Gastroesophageal sphincter (tissue), 4 donors: ENCODE results near the gene C17orf107. TPM values are rescaled to one million over a fixed set of nuclear protein-coding genes. Genes with fewer than 3 reads are reported as not detected.

Source experiments
- ATAC-seq: fragments of 150-250 bp; one replicate; pipeline ENCODE4 v1.9.1; 2016; ENCODE audit warnings: mild to moderate bottlenecking, moderate library complexity
- H3K27ac ChIP-seq, 4 donors: fragments of 200-600 bp; sonication (generic) in 3 of 4; 1 replicate in 3 of 4; 2 replicates in 1 of 4; pipeline ENCODE4 v1.5.1; 2016 to 2019
- H3K27me3 ChIP-seq: fragments of 200-600 bp; sonication (generic); one replicate; pipeline ENCODE4 v1.5.1; 2019
- H3K36me3 ChIP-seq, 2 donors: fragments of 200-600 bp; sonication (generic); one replicate each; pipeline ENCODE4 v1.5.1; 2019; ENCODE audit warnings: control low read depth in 1 of 2
- H3K4me1 ChIP-seq, 3 donors: fragments of 200-600 bp; sonication (generic); 1 replicate in 2 of 3; 2 replicates in 1 of 3; pipeline ENCODE4 v1.5.1; 2016 to 2019; ENCODE audit warnings: control low read depth in 2 of 3
- H3K4me3 ChIP-seq, 2 donors: fragments of 200-600 bp; sonication (generic); one replicate each; pipeline ENCODE4 v1.5.1; 2019; ENCODE audit warnings: mild to moderate bottlenecking in 1 of 2, moderate library complexity in 1 of 2
- H3K9me3 ChIP-seq, 3 donors: fragments of 200-600 bp; sonication (generic); one replicate each; pipeline ENCODE4 v1.5.1; 2017 to 2019; ENCODE audit warnings: control low read depth in 2 of 3
- EP300 ChIP-seq: sonication (generic); formaldehyde crosslinking; IDR thresholded peaks from one replicate; pipeline ENCODE4 v1.6.1; 2017; ENCODE audit warnings: antibody characterized with exemption, mild to moderate bottlenecking
- POLR2A ChIP-seq, 2 donors: fragments of 450-650 bp; IDR thresholded peaks; one replicate each; pipeline ENCODE4 v1.6.1; 2017; ENCODE audit warnings: antibody characterized with exemption in 2 of 2, mild to moderate bottlenecking in 2 of 2, moderate library complexity in 1 of 2
- POLR2AphosphoS5 ChIP-seq: sonication (generic); formaldehyde crosslinking; IDR thresholded peaks from one replicate; pipeline ENCODE4 v1.6.1; 2017; ENCODE audit warnings: antibody characterized with exemption
- WGBS, 2 donors: methylation state at CpG; one replicate each; pipeline ENCODE4 v1.1.5; 2018; ENCODE audit warnings: low coverage in 1 of 2; 5-methylcytosine and 5-hydroxymethylcytosine counted together
- total RNA-seq, 4 donors: library from RNA; depleted of rRNA; stranded (reverse); fragments of >200 nt; gene quantifications; one replicate each; pipeline ENCODE4 v1.1.0, GENCODE V29; 2016
- TF ChIP-seq, protein P1 (sequence below), 4 experiments: fragments of 200-600 bp in 2 of 4; fragments of 450-650 bp in 2 of 4; sonication (generic) in 1 of 4; IDR thresholded peaks; one replicate each; pipeline ENCODE4 v1.5.1; 2017 to 2019; ENCODE audit warnings: antibody characterized with exemption in 4 of 4, mild to moderate bottlenecking in 2 of 4, moderate library complexity in 2 of 4

The C17orf107 gene
- total RNA-seq, 4 donors from 2014 or later, result 0.30 to 0.81 (median 0.68) TPM

DNA sequence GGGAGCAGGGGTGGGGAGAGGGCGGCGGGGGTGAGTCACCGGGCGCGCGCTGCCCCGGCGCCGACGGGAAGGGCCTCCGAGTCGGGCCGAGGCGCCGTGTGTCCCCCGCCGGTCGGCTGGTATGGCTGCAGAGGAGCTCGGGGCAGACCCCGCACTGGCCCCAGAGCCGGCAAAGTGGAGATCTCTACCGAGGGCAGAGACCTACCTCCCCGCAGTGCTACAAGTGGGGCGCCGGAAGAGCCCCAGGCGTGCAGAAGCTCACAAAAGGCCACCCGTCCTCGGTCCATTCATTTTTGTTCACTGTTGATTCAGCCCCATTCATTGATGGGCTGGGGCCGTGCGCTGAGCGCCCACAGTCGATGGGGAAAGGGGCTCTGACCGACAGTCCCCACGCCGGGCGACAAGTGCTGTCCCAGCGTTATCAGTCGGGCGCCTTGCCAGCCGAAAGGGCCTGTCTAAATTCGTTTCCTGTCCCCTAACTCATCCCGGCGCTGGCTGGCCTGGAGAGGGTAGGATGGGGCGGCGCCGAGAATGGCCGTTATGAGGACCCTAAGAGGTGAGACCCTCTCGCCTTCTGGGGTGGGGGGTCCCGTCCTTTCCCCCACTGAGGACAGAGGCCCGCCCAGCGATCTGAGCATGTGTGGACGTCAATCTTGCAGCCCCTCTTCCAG, 50.9 kb downstream of the C17orf107 start:
- peak overlapping the region; percentile 59 to 100 for H3K4me3 ChIP-seq
- TF ChIP-seq POLR2AphosphoS5 (no peak), EP300 (no peak), POLR2A (IDR thresholded peaks at IDR 0.05) (peak in 1 of 2 donors; percentile 3)
- TF ChIP-seq, protein P1, sequence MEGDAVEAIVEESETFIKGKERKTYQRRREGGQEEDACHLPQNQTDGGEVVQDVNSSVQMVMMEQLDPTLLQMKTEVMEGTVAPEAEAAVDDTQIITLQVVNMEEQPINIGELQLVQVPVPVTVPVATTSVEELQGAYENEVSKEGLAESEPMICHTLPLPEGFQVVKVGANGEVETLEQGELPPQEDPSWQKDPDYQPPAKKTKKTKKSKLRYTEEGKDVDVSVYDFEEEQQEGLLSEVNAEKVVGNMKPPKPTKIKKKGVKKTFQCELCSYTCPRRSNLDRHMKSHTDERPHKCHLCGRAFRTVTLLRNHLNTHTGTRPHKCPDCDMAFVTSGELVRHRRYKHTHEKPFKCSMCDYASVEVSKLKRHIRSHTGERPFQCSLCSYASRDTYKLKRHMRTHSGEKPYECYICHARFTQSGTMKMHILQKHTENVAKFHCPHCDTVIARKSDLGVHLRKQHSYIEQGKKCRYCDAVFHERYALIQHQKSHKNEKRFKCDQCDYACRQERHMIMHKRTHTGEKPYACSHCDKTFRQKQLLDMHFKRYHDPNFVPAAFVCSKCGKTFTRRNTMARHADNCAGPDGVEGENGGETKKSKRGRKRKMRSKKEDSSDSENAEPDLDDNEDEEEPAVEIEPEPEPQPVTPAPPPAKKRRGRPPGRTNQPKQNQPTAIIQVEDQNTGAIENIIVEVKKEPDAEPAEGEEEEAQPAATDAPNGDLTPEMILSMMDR (IDR thresholded peaks at IDR 0.05), result no peak
- ATAC-seq, result peak; percentile 27
- H3K4me1 ChIP-seq, result peaks cover 0 to 66% (median 28%) of the 10 kb centered on the region in 3 donors
- no peaks in the 10 kb centered on the region for H3K27me3 ChIP-seq
- H3K9me3 ChIP-seq, result no peaks in the 10 kb centered on the region
- WGBS, 2 donors, result 3 to 11% methylated on average over 3 to 13 of the region's 52 CpGs
- H3K27ac ChIP-seq, result peak overlapping the region; percentile 79 to 98 (median 97)
- H3K36me3 ChIP-seq, result peaks cover 0 to 16% of the 10 kb centered on the region in 2 donors

DNA sequence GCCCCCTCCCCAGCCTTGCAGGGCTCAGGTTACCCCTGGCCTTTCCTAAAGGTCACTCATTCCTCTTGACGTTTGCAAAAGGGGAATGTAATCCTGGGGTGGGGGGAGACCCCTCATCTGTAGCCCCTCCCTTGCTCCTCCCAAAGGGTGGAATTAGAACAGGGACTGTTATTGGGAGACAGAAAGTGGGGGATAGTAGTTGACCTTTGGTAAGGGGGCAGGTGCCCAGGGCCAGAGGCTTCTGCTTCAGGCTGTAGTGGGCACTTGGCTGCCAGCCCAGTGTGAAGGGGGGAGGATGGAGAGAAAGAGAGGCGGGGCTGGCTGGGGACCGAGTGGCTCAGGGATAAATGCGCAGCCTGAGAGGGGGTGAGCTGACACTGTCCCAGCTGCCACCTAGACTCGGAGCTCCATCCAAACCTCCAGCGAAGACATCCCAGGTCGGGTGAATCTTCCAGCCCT, 51.4 kb downstream of the C17orf107 start, which contains the start of gene ENO3:
TSS of gene ENO3 (plus strand) at position 374 of the 459 bp plus-strand sequence. CDS start 711 bp downstream, outside the sequence.
- no peaks in the 10 kb centered on the region for H3K9me3 ChIP-seq
- peaks cover 0 to 60% (median 22%) of the 10 kb centered on the region in 3 donors for H3K4me1 ChIP-seq
- ATAC-seq, result no peak
- H3K4me3 ChIP-seq, result peak within 1 kb of the TSS; percentile 59 to 100
- H3K36me3 ChIP-seq, result peaks cover 0 to 10% of the 10 kb centered on the region in 2 donors
- TF ChIP-seq POLR2A (IDR thresholded peaks at IDR 0.05) (no peak), POLR2AphosphoS5 (no peak), EP300 (no peak)
- TF ChIP-seq, protein P1 (IDR thresholded peaks at IDR 0.05), result no peak
- WGBS, 2 donors, result 38 to 55% methylated on average over 3 to 5 of the region's 7 CpGs
- H3K27ac ChIP-seq, result peak within 1 kb of the TSS; percentile 79 to 98 (median 97)
- H3K27me3 ChIP-seq, result no peaks in the 10 kb centered on the region

DNA sequence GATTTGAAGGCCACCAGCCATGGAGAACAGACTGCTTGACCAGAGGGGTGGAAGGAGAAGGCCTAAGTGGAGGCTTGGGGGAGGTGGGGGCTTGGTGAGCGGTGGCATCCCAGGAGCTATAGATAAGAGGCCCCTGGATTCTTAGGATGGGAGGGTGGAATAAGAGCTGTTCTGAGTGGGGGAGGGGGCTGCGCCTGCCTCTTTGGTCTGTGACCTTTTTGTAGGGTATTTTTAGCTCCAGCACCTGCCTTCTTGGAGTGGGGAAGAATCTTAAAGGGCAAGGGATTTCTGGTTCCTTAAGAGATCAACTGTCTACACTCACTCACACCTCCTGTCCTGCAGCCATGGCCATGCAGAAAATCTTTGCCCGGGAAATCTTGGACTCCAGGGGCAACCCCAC, 52.1 kb downstream of the C17orf107 start:
- H3K4me1 ChIP-seq, result peaks cover 0 to 53% (median 16%) of the 10 kb centered on the region in 3 donors
- TF ChIP-seq POLR2A (IDR thresholded peaks at IDR 0.05), result no peak
- no peak for ATAC-seq
- WGBS, 2 donors, result 48 to 51% methylated on average over 2 to 3 of the region's 3 CpGs
- peak overlapping the region in 3 of 4 donors; percentile 96 to 98 (median 98) for H3K27ac ChIP-seq
- peaks cover 0 to 3% of the 10 kb centered on the region in 2 donors for H3K36me3 ChIP-seq
- no peaks in the 10 kb centered on the region for H3K9me3 ChIP-seq
- no peak overlapping the region for H3K4me3 ChIP-seq
- H3K27me3 ChIP-seq, result no peaks in the 10 kb centered on the region

Other genes with a start within 250 kb of the C17orf107 start
- gene PELP1, start 195.4 kb upstream of the C17orf107 start, total RNA-seq, result 10 to 100 TPM; 23.7 to 53.4 (median 28.5) TPM
- gene ARRB2, start 188.9 kb upstream of the C17orf107 start, total RNA-seq, result 10 to 100 TPM; 18.7 to 33.6 (median 28.5) TPM
- 10 to 100 TPM; 21.9 to 28.9 (median 22.7) TPM for gene MED11, start 168.1 kb upstream of the C17orf107 start, total RNA-seq
- 1 to 10 TPM in 1 of 4 donors, under 1 TPM in 2, not detected in 1; 0.31 to 1.2 (median 0.67) TPM for gene ZMYND15, start 159.7 kb upstream of the C17orf107 start, total RNA-seq
- gene CXCL16, start 159.6 kb upstream of the C17orf107 start, total RNA-seq, result 10 to 100 TPM in 2 of 4 donors, 1 to 10 TPM in 2; 5.3 to 11.6 (median 8.3) TPM
- not detected for gene TM4SF5, start 127.7 kb upstream of the C17orf107 start, total RNA-seq
- gene VMO1, start 113.2 kb upstream of the C17orf107 start, total RNA-seq, result 1 to 10 TPM in 2 of 4 donors, not detected in 2; 1.3 to 3.5 TPM
- not detected for gene GLTPD2, start 110.6 kb upstream of the C17orf107 start, total RNA-seq
- 100 to 1,000 TPM; 184 to 242 (median 187) TPM for gene PSMB6, start 103.4 kb upstream of the C17orf107 start, total RNA-seq
- 10 to 100 TPM; 10.2 to 21.3 (median 15.7) TPM for gene PLD2, start 92.4 kb upstream of the C17orf107 start, total RNA-seq
- 10 to 100 TPM; 29.3 to 48.6 (median 46.4) TPM for gene MINK1, start 66.2 kb upstream of the C17orf107 start, total RNA-seq
- under 1 TPM in 2 of 4 donors, not detected in 2; 0.23 to 0.67 TPM for gene CHRNE, start 3.6 kb downstream of the C17orf107 start, total RNA-seq
- gene GP1BA, start 32.7 kb downstream of the C17orf107 start, total RNA-seq, result under 1 TPM in 1 of 4 donors, not detected in 3; 0.19 TPM
- 10 to 100 TPM; 28.7 to 58.9 (median 46.8) TPM for gene SLC25A11, start 40.5 kb downstream of the C17orf107 start, total RNA-seq
- gene RNF167, start 40.7 kb downstream of the C17orf107 start, total RNA-seq, result 10 to 100 TPM; 67.3 to 98.8 (median 85.9) TPM
- gene PFN1, start 49.0 kb downstream of the C17orf107 start, total RNA-seq, result 1,000 to 10,000 TPM in 2 of 4 donors, 100 to 1,000 TPM in 2; 920 to 1,441 (median 1,060) TPM
- gene ENO3, start 51.6 kb downstream of the C17orf107 start, total RNA-seq, result 10 to 100 TPM in 2 of 4 donors, 1 to 10 TPM in 2; 1.5 to 16.2 (median 7.6) TPM
- gene SPAG7, start 68.3 kb downstream of the C17orf107 start, total RNA-seq, result 10 to 100 TPM; 35.1 to 77.5 (median 55.2) TPM
- 10 to 100 TPM; 16.7 to 50.0 (median 26.1) TPM for gene CAMTA2, start 88.1 kb downstream of the C17orf107 start, total RNA-seq
- gene INCA1, start 98.0 kb downstream of the C17orf107 start, total RNA-seq, result 1 to 10 TPM in 2 of 4 donors, under 1 TPM in 1, not detected in 1; 0.93 to 4.4 (median 3.8) TPM
- gene KIF1C, start 98.4 kb downstream of the C17orf107 start, total RNA-seq, result 100 to 1,000 TPM; 147 to 302 (median 180) TPM
- not detected for gene SLC52A1, start 135.9 kb downstream of the C17orf107 start, total RNA-seq
- 1 to 10 TPM; 5.8 to 8.1 (median 6.6) TPM for gene ZFP3, start 178.9 kb downstream of the C17orf107 start, total RNA-seq
- 10 to 100 TPM; 10.5 to 22.9 (median 14.7) TPM for gene ZNF232, start 212.3 kb downstream of the C17orf107 start, total RNA-seq
- 1 to 10 TPM in 1 of 4 donors, under 1 TPM in 3; 0.07 to 6.1 (median 0.20) TPM for gene USP6, start 216.5 kb downstream of the C17orf107 start, total RNA-seq